Measurements from ENCODE around the gene BAZ2A.
A peak's percentile ranks its signal among the peaks of the same experiment; 100 is the strongest.

BAZ2A gene

GRCh38 chr12:56634837-56635791 lies 5.0 kb upstream of the BAZ2A start:
- DNase-seq: peak; percentile 51 to 55

GRCh38 chr12:56634242-56634836 lies 4.2 kb upstream of the BAZ2A start:
- DNase-seq: peak; percentile 31

GRCh38 chr12:56633468-56634241 lies 3.5 kb upstream of the BAZ2A start:
- no peak for DNase-seq

GRCh38 chr12:56632701-56633467 lies 2.8 kb upstream of the BAZ2A start:
- no peak for DNase-seq

- peak; percentile 65 to 66 for DNase-seq
Observed at GRCh38 chr12:56631790-56632700, 1.9 kb upstream of the BAZ2A start.

GRCh38 chr12:56629459-56630179 lies 507 bp downstream of the BAZ2A start:
- DNase-seq: peak; percentile 54 to 63

GRCh38 chr12:56628671-56629458 lies 1.3 kb downstream of the BAZ2A start:
- peak; percentile 44 to 55 for DNase-seq

GRCh38 chr12:56626701-56627100 lies 3.4 kb downstream of the BAZ2A start:
- no peak for DNase-seq

GRCh38 chr12:56622535-56622934 lies 7.6 kb downstream of the BAZ2A start:
- DNase-seq: no peak

GRCh38 chr12:56616925-56617324 lies 13.2 kb downstream of the BAZ2A start:
- no peak for DNase-seq

GRCh38 chr12:56616244-56616643 lies 13.9 kb downstream of the BAZ2A start:
- DNase-seq: no peak

- DNase-seq: no peak
Observed at GRCh38 chr12:56614627-56615026, 15.5 kb downstream of the BAZ2A start.

GRCh38 chr12:56604355-56604754 lies 25.8 kb downstream of the BAZ2A start:
- no peak for DNase-seq

GRCh38 chr12:56602239-56602638 lies 27.9 kb downstream of the BAZ2A start:
- no peak for DNase-seq

- DNase-seq: peak; percentile 19 to 31
Observed at GRCh38 chr12:56601503-56601902, 28.6 kb downstream of the BAZ2A start.

- no peak for DNase-seq
Observed at GRCh38 chr12:56600753-56601152, 29.4 kb downstream of the BAZ2A start.

GRCh38 chr12:56599797-56600196 lies 30.3 kb downstream of the BAZ2A start:
- no peak for DNase-seq

- no peak for DNase-seq
Observed at GRCh38 chr12:56599041-56599440, 31.1 kb downstream of the BAZ2A start.

- no peak for DNase-seq
Observed at GRCh38 chr12:56596815-56597214, 33.3 kb downstream of the BAZ2A start.

Data from activated CD4-positive, alpha-beta T cell treated with anti-CD3 and anti-CD28 coated beads for 4 hours (primary cell).